Thyroid gland (tissue), 4 donors: ENCODE measurements around the gene CAMK2G.

Source experiments
- POLR2A ChIP-seq, 2 donors: fragments of 450-650 bp; IDR thresholded peaks; one replicate each; pipeline ENCODE4 v1.6.1; 2017; ENCODE audit warnings: antibody characterized with exemption in 2 of 2, mild to moderate bottlenecking in 2 of 2, moderate library complexity in 1 of 2
- TF ChIP-seq, protein P1 (sequence below), 6 experiments: fragments of 200-600 bp in 3 of 6; fragments of 450-650 bp in 3 of 6; sonication (generic) in 3 of 6; IDR thresholded peaks; one replicate each; pipeline ENCODE4 v1.5.1; 2016 to 2019; ENCODE audit warnings: antibody characterized with exemption in 6 of 6, mild to moderate bottlenecking in 2 of 6, inconsistent platforms in 1 of 6, moderate library complexity in 1 of 6

DNA sequence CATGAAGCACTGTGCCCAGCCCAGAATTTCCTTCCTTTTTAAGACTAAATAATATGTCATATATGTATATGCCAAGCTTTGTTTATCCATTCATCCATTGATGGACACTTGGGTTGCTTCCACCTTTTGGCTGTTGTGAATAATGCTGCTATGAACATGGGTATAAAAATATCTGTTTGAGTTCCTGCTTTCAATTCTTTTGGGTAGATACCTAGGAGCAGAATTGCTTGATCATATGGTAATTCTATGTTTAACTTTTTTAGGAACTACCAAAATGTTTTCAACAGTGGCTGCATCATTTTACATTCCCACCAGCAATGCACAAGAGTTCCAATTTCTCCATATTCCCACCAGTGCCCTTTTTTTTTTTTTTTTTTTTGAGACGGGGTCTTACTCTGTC, 23.3 kb upstream of the CAMK2G start:
- TF ChIP-seq, protein P1, sequence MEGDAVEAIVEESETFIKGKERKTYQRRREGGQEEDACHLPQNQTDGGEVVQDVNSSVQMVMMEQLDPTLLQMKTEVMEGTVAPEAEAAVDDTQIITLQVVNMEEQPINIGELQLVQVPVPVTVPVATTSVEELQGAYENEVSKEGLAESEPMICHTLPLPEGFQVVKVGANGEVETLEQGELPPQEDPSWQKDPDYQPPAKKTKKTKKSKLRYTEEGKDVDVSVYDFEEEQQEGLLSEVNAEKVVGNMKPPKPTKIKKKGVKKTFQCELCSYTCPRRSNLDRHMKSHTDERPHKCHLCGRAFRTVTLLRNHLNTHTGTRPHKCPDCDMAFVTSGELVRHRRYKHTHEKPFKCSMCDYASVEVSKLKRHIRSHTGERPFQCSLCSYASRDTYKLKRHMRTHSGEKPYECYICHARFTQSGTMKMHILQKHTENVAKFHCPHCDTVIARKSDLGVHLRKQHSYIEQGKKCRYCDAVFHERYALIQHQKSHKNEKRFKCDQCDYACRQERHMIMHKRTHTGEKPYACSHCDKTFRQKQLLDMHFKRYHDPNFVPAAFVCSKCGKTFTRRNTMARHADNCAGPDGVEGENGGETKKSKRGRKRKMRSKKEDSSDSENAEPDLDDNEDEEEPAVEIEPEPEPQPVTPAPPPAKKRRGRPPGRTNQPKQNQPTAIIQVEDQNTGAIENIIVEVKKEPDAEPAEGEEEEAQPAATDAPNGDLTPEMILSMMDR (IDR thresholded peaks at IDR 0.05) = no peak
- no peak for TF ChIP-seq POLR2A (IDR thresholded peaks at IDR 0.05)
